ENCODE measurements around the gene DMXL2.

GRCh38 chr15:51603002-51603401, 19.6 kb downstream of the DMXL2 start:
- TF ChIP-seq CTCF (IDR thresholded peaks at IDR 0.05) (no peak), POLR2A (IDR thresholded peaks at IDR 0.05) (no peak)
